ENCODE results near the gene RAB17. TPM values are rescaled to one million over a fixed set of nuclear protein-coding genes. Genes with fewer than 3 reads are reported as not detected.
A peak's percentile ranks its signal among the peaks of the same experiment; 100 is the strongest.

The RAB17 gene
- total and polyA plus RNA-seq, 2 of the 8 experiments (the other 6 are each of a cell fraction or from before 2014, with no cell fraction given) = 42.6 to 83.4 TPM

DNA sequence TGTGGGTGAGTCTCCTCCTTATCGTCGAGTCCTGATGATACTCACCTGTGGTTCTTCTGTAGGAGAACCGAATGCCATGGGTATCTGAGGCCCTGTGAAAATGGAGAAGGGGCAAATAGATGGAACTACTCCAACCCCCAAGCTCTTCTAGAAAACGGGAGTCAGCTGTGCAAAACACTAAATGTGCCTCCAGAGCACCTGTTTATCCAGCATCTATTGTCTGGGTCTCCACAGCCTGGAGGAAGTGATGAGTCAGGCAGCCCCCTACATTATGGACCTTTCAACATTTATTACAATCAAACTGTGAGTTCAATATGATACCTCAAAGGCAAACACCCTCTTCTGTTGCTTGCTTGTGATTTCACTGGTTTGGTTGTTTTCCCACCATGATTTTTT lies 27.1 kb upstream of the RAB17 start:
- CTCF ChIA-PET (ENCODE audit: partially characterized antibody) = interaction anchor here (0.8 to 1.5 kb wide), 5 partner anchors 8 to 127 kb away, joined by 3 to 4 read pairs (median 3); no protein-coding TSS in a partner anchor

More for the DNA sequence above, 27.1 kb upstream of the RAB17 start:
- 76% methylated on average over 4 of the region's 4 CpGs; no CpG with 5 or more reads in 1 of the 2 experiments for WGBS, 2 experiments (ENCODE audit: extremely low coverage in 1 of 2, insufficient coverage in 1 of 2, insufficient read length in 1 of 2, insufficient replicate concordance in 2 of 2, low coverage in 1 of 2, low lambda C conversion rate in 2 of 2, missing lambda C conversion rate in 1 of 2)
- no peaks in the 10 kb centered on the region; a peak in 1 of 7 replicates for H3K27me3 ChIP-seq (replicated peaks in 1 of 4; ENCODE audit: control insufficient read depth in 3 of 4, extremely low read depth in 1 of 4, insufficient read depth in 3 of 4, low read length in 3 of 4)
- no peak for TF ChIP-seq RNF2 (IDR thresholded peaks at IDR 0.05; ENCODE audit: borderline replicate concordance, low read depth, low read length, missing control alignments, poor library complexity, severe bottlenecking)
- no peak for TF ChIP-seq GTF2F1 (IDR thresholded peaks at IDR 0.05; ENCODE audit: borderline replicate concordance, low read depth, low read length)
- no peak for TF ChIP-seq JUN (IDR thresholded peaks at IDR 0.05; ENCODE audit: low read depth, low read length)
- no peak for TF ChIP-seq TEAD4 (IDR thresholded peaks at IDR 0.05; ENCODE audit: low read depth, low read length)
- TF ChIP-seq JUND (IDR thresholded peaks at IDR 0.05; ENCODE audit: low read length) = no peak
- no peak for TF ChIP-seq RAD21 (IDR thresholded peaks at IDR 0.05 in 1 of 2, conservative IDR thresholded peaks at IDR 0.05 in 1 of 2; ENCODE audit: low read depth in 2 of 2, low read length in 2 of 2)
- TF ChIP-seq NANOG (IDR thresholded peaks at IDR 0.05; ENCODE audit: insufficient read depth, low read depth, low read length, poor library complexity, severe bottlenecking) = no peak
- TF ChIP-seq YY1 (IDR thresholded peaks at IDR 0.05; ENCODE audit: low read depth, low read length) = no peak
- H3K27ac ChIP-seq (ENCODE audit: low read depth, low read length) = no peak overlapping the region
- H3K23me2 ChIP-seq (ENCODE audit: low read depth, low read length) = no peaks in the 10 kb centered on the region
- H2BK12ac ChIP-seq (ENCODE audit: low read depth, low read length) = 0 out of 2 replicates have a peak overlapping the region, but pooled peaks have one; percentile 97
- no peaks in the 10 kb centered on the region for H3K79me1 ChIP-seq (ENCODE audit: low read depth, low read length)
- peak overlapping the region; percentile 47 for H2AK5ac ChIP-seq (ENCODE audit: low read depth, low read length)
- no peaks in the 10 kb centered on the region for H3K9me3 ChIP-seq (ENCODE audit: insufficient read depth in 2 of 2, low read depth in 1 of 2, low read length in 1 of 2)
- H3K18ac ChIP-seq (ENCODE audit: extremely low read depth, low read length) = no peak overlapping the region
- H3K4me2 ChIP-seq (ENCODE audit: insufficient read depth in 1 of 2, low read depth in 2 of 2, low read length in 2 of 2) = no peak overlapping the region
- no peak for DNase-seq (ENCODE audit: low read depth in 1 of 2, low spot score in 2 of 2)
- FAIRE-seq = no peak
- no peak overlapping the region for H3K9ac ChIP-seq (replicated peaks in 1 of 4; ENCODE audit: extremely low read depth in 1 of 4, low read depth in 3 of 4, low read length in 3 of 4)
- no peak overlapping the region for H3K56ac ChIP-seq (replicated peaks; ENCODE audit: insufficient read length, low read depth, low read length)
- H3K4me3 ChIP-seq (ENCODE audit: extremely low read depth in 1 of 4, insufficient read depth in 2 of 4, low read depth in 3 of 4, low read length in 4 of 4) = no peak overlapping the region
- POLR2A ChIA-PET (ENCODE audit: partially characterized antibody) = interaction anchor here (1.0 to 6.3 kb wide), 3 partner anchors 9 to 27 kb away, joined by 3 to 51 read pairs (median 42); partner anchors contain the start of genes LRRFIP1 and RAB17
- H2BK5ac ChIP-seq (ENCODE audit: low read depth, low read length) = no peak overlapping the region
- H3K23ac ChIP-seq (ENCODE audit: insufficient read length) = no peak overlapping the region
- no peaks in the 10 kb centered on the region for H4K20me1 ChIP-seq (replicated peaks in 1 of 2; ENCODE audit: control insufficient read depth in 1 of 2, insufficient read depth in 2 of 2, low read length in 2 of 2)
- no peak overlapping the region for H4K8ac ChIP-seq (ENCODE audit: extremely low read depth, insufficient read depth, low read length)
- H2BK120ac ChIP-seq (replicated peaks; ENCODE audit: low read depth, low read length) = no peak overlapping the region
- no peaks in the 10 kb centered on the region for H3K36me3 ChIP-seq (ENCODE audit: control insufficient read depth in 2 of 4, insufficient read depth in 4 of 4, low read length in 3 of 4)
- H3K4ac ChIP-seq (replicated peaks; ENCODE audit: insufficient read length, low read depth, low read length) = no peak overlapping the region
- H2AFZ ChIP-seq (ENCODE audit: low read length) = no peak overlapping the region
- no peak overlapping the region for H2BK15ac ChIP-seq (ENCODE audit: low read length)
- no peak overlapping the region for H4K5ac ChIP-seq (ENCODE audit: insufficient read length, low read depth, low read length)
- H2BK20ac ChIP-seq (ENCODE audit: low read length) = no peak overlapping the region; the same call in 1 of the 2 replicates
- no peak overlapping the region for H4K91ac ChIP-seq (replicated peaks; ENCODE audit: insufficient read length, low read length)
- no peak overlapping the region for H3K14ac ChIP-seq (ENCODE audit: insufficient read length)
- H3K79me2 ChIP-seq (ENCODE audit: control insufficient read depth in 1 of 2, insufficient read depth in 2 of 2, low read length in 2 of 2) = no peaks in the 10 kb centered on the region
- peaks cover 8 to 21% (median 17%) of the 10 kb centered on the region in 4 experiments for H3K4me1 ChIP-seq (replicated peaks in 1 of 4; ENCODE audit: control insufficient read depth in 3 of 4, insufficient read depth in 4 of 4, low read length in 3 of 4)

All from H1 (cell line).